GM12878 (cell line): ENCODE measurements around the gene PFKFB3. TPM values are rescaled to one million over a fixed set of nuclear protein-coding genes. Genes with fewer than 3 reads are reported as not detected.

Experiments
- BCL3 ChIP-seq: IDR thresholded peaks from 2 replicates; pipeline ENCODE4 v1.6.1; 2011; ENCODE audit warnings: borderline replicate concordance, low read depth, mild to moderate bottlenecking, moderate library complexity, low read length; ENCODE audit not compliant: insufficient read depth, poor library complexity, severe bottlenecking
- BHLHE40 ChIP-seq, 2 experiments: fragments of 450-650 bp in 1 of 2; IDR thresholded peaks; 2 replicates each; pipeline ENCODE4 v1.6.1; 2011 to 2017; ENCODE audit warnings: low read depth in 2 of 2, borderline replicate concordance in 1 of 2, improper control_type of control experiment in 1 of 2, low read length in 1 of 2, mild to moderate bottlenecking in 1 of 2
- CREB1 ChIP-seq: IDR thresholded peaks from 2 replicates; pipeline ENCODE4 v1.6.1; 2012; ENCODE audit warnings: low read depth, mild to moderate bottlenecking, inconsistent platforms
- GABPA ChIP-seq: IDR thresholded peaks from 2 replicates; pipeline ENCODE4 v1.6.1; 2014; ENCODE audit warnings: antibody characterized with exemption, low read depth, mild to moderate bottlenecking, inconsistent platforms
- HCFC1 ChIP-seq: fragments of 150-350 bp; IDR thresholded peaks from 2 replicates; pipeline ENCODE4 v1.6.1; 2014; ENCODE audit warnings: low read length
- HDGF ChIP-seq: fragments of 450-650 bp; IDR thresholded peaks from 2 replicates; pipeline ENCODE4 v1.6.1; 2016; ENCODE audit warnings: antibody characterized with exemption
- IKZF1 ChIP-seq: fragments of 450-650 bp; conservative IDR thresholded peaks from 2 replicates; pipeline ENCODE4 v1.6.1; 2017; ENCODE audit warnings: antibody characterized with exemption, mild to moderate bottlenecking
- JUNB ChIP-seq: IDR thresholded peaks from 2 replicates; pipeline ENCODE4 v1.6.1; 2016; ENCODE audit warnings: antibody characterized with exemption, mild to moderate bottlenecking
- MYB ChIP-seq: fragments of 150-350 bp; IDR thresholded peaks from 2 replicates; pipeline ENCODE4 v1.6.1; 2014; ENCODE audit warnings: mild to moderate bottlenecking, low read depth, low read length, borderline replicate concordance
- NR2C1 ChIP-seq: fragments of 450-650 bp; IDR thresholded peaks from 2 replicates; pipeline ENCODE4 v1.6.1; 2017; ENCODE audit warnings: antibody characterized with exemption, mild to moderate bottlenecking, moderate library complexity
- POLR2A ChIP-seq: IDR thresholded peaks from 2 replicates; pipeline ENCODE4 v1.6.1; 2011; ENCODE audit warnings: low read depth, mild to moderate bottlenecking, low read length
- RAD21 ChIP-seq: IDR thresholded peaks from 2 replicates; pipeline ENCODE4 v1.6.1; 2011; ENCODE audit warnings: mild to moderate bottlenecking, low read depth, low read length, moderate library complexity; ENCODE audit not compliant: insufficient read depth
- RAD51 ChIP-seq: fragments of 450-650 bp; IDR thresholded peaks from 2 replicates; pipeline ENCODE4 v1.6.1; 2016; ENCODE audit warnings: moderate library complexity, mild to moderate bottlenecking, inconsistent platforms
- RELB ChIP-seq: fragments of 450-650 bp; IDR thresholded peaks from 2 replicates; pipeline ENCODE4 v1.6.1; 2017; ENCODE audit warnings: low read depth, mild to moderate bottlenecking, moderate library complexity
- SMAD1 ChIP-seq: fragments of 450-650 bp; IDR thresholded peaks from 2 replicates; pipeline ENCODE4 v1.6.1; 2018; ENCODE audit warnings: mild to moderate bottlenecking, low read depth; ENCODE audit not compliant: partially characterized antibody
- SMARCA5 ChIP-seq: fragments of 450-650 bp; IDR thresholded peaks from 2 replicates; pipeline ENCODE4 v1.6.1; 2017; ENCODE audit warnings: mild to moderate bottlenecking
- SMC3 ChIP-seq: IDR thresholded peaks from 2 replicates; pipeline ENCODE4 v1.6.1; 2011; ENCODE audit warnings: low read length, improper control_type of control experiment, borderline replicate concordance
- SP1 ChIP-seq: IDR thresholded peaks from one replicate; pipeline ENCODE4 v1.6.1; 2011; ENCODE audit warnings: low read depth, low read length
- SPI1 ChIP-seq: IDR thresholded peaks from 2 replicates; pipeline ENCODE4 v1.6.1; 2011; ENCODE audit warnings: low read depth, mild to moderate bottlenecking, low read length, moderate library complexity, borderline replicate concordance; ENCODE audit not compliant: insufficient read depth
- TAF1 ChIP-seq: IDR thresholded peaks from 2 replicates; pipeline ENCODE4 v1.6.1; 2011; ENCODE audit warnings: mild to moderate bottlenecking, low read depth, low read length, borderline replicate concordance
- TARDBP ChIP-seq: IDR thresholded peaks from 2 replicates; pipeline ENCODE4 v1.6.1; 2016; ENCODE audit warnings: borderline replicate concordance
- TCF7 ChIP-seq: IDR thresholded peaks from 2 replicates; pipeline ENCODE4 v1.6.1; 2014; ENCODE audit warnings: antibody characterized with exemption, borderline replicate concordance
- ZBED1 ChIP-seq: IDR thresholded peaks from 2 replicates; pipeline ENCODE4 v1.6.1; 2016; ENCODE audit warnings: borderline replicate concordance
- ZNF274 ChIP-seq: IDR thresholded peaks from one replicate; pipeline ENCODE4 v1.8.0; 2011; ENCODE audit not compliant: insufficient read length, insufficient read depth
- ZNF384 ChIP-seq: IDR thresholded peaks from 2 replicates; pipeline ENCODE4 v1.6.1; 2012; ENCODE audit warnings: low read depth, mild to moderate bottlenecking, low read length, improper control_type of control experiment, borderline replicate concordance
- ZSCAN29 ChIP-seq: fragments of 450-650 bp; IDR thresholded peaks from 2 replicates; pipeline ENCODE4 v1.6.1; 2017; ENCODE audit warnings: mild to moderate bottlenecking, moderate library complexity
- polyA plus RNA-seq, 11 experiments: library from polyadenylated mRNA; depleted of rRNA in 4 of 11; unstranded in 6 of 11; stranded (reverse) in 5 of 11; fragments of >200 nt; fragmentation: Nextera tagmentation in 4 of 11; fragmentation: Illumina TruSeq in 1 of 11; extraction: Ambion mirVana in 4 of 11; extraction: Trizol in 1 of 11; gene quantifications; 1 replicate in 1 of 11; 2 replicates in 10 of 11; pipeline versions ENCODE4 v1.2.1 to v1.2.3, GENCODE V29; 2011 to 2016; ENCODE audit warnings: inconsistent platforms in 2 of 11, missing spikeins in 2 of 11, low read depth in 1 of 11
- total RNA-seq, 4 experiments: library from RNA; depleted of rRNA in 3 of 4; stranded (reverse); fragments of >200 nt in 3 of 4; fragmentation: Illumina TruSeq in 1 of 4; extraction: Trizol in 1 of 4; gene quantifications; 2 replicates each; pipeline versions ENCODE4 v1.2.1 to v1.2.3, GENCODE V29; 2013 to 2021
- TF ChIP-seq, protein P1 (sequence below): fragments of 450-650 bp; IDR thresholded peaks from 2 replicates; pipeline ENCODE4 v1.6.1; 2016; ENCODE audit warnings: mild to moderate bottlenecking
- TF ChIP-seq, protein P2 (sequence below): IDR thresholded peaks from 2 replicates; pipeline ENCODE4 v1.6.1; 2011; ENCODE audit warnings: borderline replicate concordance, low read depth, mild to moderate bottlenecking, moderate library complexity, mixed read lengths, low read length; ENCODE audit not compliant: insufficient read depth; ENCODE audit errors: extremely low read length

Gene PFKFB3
- total and polyA plus RNA-seq, 10 of the 15 experiments (the other 5 are each of a cell fraction or from before 2014, with no cell fraction given), result 1.6 to 46.7 (median 13.7) TPM

DNA sequence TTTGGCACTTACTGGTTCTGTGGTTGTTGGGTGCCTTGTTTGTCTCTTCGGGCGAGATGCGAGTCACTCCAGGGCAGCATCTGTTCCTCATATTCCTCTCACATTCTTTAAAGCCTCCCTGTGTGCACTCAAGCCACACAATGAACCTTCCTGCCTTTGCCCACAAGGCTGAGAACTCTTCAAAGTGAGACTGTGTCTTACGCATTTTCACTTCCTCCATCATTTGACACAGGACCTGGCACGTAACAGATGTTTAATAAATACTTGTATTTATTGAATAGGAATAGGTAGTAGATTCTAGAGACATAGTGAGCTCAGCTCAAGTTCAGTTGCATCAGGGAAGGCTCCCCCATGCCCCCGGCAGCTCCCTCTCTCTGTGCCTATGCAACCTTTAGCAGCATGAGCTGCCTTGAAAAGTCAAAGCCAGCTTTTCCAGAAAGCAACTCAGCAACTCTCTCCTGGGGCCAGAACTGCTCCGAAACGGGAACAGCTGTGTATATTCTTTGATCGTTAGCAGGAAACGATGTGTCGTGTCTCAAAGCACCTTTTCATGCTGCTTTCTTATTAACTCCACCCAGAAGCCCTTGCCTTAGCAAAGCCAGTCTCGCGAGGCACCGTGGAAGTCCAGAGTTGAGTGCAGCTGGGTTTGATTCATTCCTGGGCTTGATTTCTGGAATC is 97.5 kb downstream of the PFKFB3 start (continued):
- TF ChIP-seq RAD21 (no peak; the same call in 1 of the 2 replicates), HCFC1 (no peak), TCF7 (peak; percentile 77; the same call in 1 of the 2 replicates), RELB (peak; percentile 98), POLR2A (0 out of 2 replicates have a peak, but pooled peaks have one; percentile 31), SP1 (peak; percentile 63), ZNF274 (no peak), MYB (no peak), SMC3 (no peak), TARDBP (no peak), ZBED1 (peak; percentile 61; the same call in 1 of the 2 replicates), BCL3 (peak; percentile 64), HDGF (no peak), ZNF384 (peak; percentile 19), SMAD1 (peak; percentile 82), SPI1 (peak; percentile 96), IKZF1 (peak; percentile 99), ZSCAN29 (no peak), JUNB (no peak; the same call in 1 of the 2 replicates), GABPA (0 out of 2 replicates have a peak, but pooled peaks have one; percentile 25), RAD51 (peak; percentile 56; the same call in 1 of the 2 replicates), CREB1 (peak; percentile 62; the same call in 1 of the 2 replicates), BHLHE40 (IDR thresholded peaks at IDR 0.05; ENCODE audit: borderline replicate concordance in 1 of 2, low read depth in 2 of 2, low read length in 1 of 2) (peak; percentile 74 to 76), TAF1 (no peak), NR2C1 (no peak), SMARCA5 (no peak)
- TF ChIP-seq, protein P1, sequence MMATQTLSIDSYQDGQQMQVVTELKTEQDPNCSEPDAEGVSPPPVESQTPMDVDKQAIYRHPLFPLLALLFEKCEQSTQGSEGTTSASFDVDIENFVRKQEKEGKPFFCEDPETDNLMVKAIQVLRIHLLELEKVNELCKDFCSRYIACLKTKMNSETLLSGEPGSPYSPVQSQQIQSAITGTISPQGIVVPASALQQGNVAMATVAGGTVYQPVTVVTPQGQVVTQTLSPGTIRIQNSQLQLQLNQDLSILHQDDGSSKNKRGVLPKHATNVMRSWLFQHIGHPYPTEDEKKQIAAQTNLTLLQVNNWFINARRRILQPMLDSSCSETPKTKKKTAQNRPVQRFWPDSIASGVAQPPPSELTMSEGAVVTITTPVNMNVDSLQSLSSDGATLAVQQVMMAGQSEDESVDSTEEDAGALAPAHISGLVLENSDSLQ, result peak; percentile 56; the same call in 1 of the 2 replicates
- TF ChIP-seq, protein P2, sequence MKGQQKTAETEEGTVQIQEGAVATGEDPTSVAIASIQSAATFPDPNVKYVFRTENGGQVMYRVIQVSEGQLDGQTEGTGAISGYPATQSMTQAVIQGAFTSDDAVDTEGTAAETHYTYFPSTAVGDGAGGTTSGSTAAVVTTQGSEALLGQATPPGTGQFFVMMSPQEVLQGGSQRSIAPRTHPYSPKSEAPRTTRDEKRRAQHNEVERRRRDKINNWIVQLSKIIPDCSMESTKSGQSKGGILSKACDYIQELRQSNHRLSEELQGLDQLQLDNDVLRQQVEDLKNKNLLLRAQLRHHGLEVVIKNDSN, result no peak
